AG10803 (cell line): ENCODE results near the gene ZNRF4.

Source experiments
- DNase-seq: peaks from one replicate; pipeline ENCODE4 v3.0.0; 2010; ENCODE audit warnings: low read depth
- H3K4me3 ChIP-seq: 2 replicates; pipeline ENCODE4 v1.5.1; 2011; ENCODE audit warnings: mild to moderate bottlenecking, low read length, control low read depth
- TF ChIP-seq, protein P1 (sequence below): conservative IDR thresholded peaks from 2 replicates; pipeline ENCODE4 v1.5.1; 2011; ENCODE audit warnings: mild to moderate bottlenecking, low read length, control low read depth, inconsistent platforms

ZNRF4 gene

DNA sequence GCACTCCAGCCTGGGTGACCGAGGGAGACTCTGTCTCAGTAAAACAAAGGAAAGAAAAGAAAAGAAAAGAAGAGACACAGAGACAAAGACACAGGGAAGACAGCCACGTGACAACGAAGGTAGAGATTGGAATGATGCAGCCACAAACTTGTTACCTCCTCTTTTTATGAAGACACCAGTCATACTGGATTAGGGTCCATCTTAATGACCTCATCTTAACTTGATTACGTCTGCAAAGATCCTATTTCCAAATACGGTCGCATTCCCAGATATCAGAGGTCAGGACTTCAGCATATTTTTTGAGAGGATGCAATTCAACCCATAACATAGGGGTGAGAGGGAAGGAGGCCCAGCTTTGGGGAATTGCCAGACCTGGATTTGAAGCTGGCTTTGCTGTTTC lies 4.1 kb downstream of the ZNRF4 start:
- TF ChIP-seq, protein P1, sequence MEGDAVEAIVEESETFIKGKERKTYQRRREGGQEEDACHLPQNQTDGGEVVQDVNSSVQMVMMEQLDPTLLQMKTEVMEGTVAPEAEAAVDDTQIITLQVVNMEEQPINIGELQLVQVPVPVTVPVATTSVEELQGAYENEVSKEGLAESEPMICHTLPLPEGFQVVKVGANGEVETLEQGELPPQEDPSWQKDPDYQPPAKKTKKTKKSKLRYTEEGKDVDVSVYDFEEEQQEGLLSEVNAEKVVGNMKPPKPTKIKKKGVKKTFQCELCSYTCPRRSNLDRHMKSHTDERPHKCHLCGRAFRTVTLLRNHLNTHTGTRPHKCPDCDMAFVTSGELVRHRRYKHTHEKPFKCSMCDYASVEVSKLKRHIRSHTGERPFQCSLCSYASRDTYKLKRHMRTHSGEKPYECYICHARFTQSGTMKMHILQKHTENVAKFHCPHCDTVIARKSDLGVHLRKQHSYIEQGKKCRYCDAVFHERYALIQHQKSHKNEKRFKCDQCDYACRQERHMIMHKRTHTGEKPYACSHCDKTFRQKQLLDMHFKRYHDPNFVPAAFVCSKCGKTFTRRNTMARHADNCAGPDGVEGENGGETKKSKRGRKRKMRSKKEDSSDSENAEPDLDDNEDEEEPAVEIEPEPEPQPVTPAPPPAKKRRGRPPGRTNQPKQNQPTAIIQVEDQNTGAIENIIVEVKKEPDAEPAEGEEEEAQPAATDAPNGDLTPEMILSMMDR: no peak
- no peak overlapping the region for H3K4me3 ChIP-seq
- DNase-seq: no peak

DNA sequence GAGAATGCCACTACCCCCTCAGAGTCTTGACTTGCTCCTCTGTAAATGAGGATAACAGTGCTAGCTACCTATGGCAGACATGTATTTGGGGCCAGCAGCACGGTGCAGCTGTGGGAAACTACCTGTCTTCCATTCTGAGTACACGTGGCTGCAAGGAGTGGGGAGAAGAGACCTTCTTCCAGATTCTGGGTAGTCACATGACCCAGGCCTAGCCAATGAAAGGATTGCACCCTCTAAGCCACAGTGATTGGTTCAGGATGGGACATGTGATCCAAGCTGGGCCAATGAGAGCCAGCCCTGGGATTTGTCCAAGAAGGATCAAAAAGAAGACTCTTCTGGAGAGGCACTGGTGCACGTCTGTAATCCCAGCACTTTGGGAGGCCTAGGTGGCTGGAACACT lies 5.5 kb downstream of the ZNRF4 start:
- no peak overlapping the region for H3K4me3 ChIP-seq
- no peak for DNase-seq
- TF ChIP-seq, protein P1: no peak

DNA sequence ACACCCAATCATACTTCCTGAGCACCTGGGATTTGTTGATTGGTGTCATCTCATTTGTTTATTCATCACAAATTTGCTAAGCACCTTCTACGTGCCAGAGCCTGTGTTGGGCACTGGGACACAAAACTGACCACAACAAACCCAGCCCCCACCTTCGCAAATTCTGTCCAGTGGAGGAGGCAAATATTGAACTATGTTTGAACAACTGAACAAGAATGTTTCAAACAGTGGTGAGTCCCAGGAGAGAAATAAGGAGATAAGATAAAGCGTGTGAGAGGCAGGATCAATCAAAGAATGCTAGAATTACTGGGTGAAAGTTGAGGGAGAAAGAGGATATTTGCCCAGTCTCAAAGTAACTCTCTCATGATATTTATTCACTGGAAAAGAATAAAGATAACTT lies 8.7 kb downstream of the ZNRF4 start:
- no peak overlapping the region for H3K4me3 ChIP-seq
- no peak for DNase-seq
- TF ChIP-seq, protein P1: no peak

DNA sequence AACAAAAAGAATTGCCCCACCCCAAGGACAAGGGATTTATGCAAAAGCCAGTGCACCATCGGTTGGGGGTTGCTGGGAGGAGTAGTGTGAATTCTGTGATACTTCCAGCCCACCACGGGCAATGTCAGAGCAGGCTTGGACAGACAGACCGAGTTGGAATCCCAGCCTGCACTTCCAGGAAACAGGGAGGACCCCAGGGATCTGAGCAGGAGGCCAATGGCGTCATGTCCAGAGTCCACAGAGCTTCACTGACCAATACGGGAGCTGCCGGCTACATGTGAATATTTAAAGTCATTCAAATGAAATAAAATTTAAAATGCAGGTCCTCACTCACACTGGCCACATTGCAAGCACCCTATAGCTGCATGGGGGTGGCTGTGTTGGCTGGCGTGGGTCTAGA lies 10.9 kb downstream of the ZNRF4 start:
- TF ChIP-seq, protein P1: no peak
- no peak for DNase-seq
- H3K4me3 ChIP-seq: no peak overlapping the region

DNA sequence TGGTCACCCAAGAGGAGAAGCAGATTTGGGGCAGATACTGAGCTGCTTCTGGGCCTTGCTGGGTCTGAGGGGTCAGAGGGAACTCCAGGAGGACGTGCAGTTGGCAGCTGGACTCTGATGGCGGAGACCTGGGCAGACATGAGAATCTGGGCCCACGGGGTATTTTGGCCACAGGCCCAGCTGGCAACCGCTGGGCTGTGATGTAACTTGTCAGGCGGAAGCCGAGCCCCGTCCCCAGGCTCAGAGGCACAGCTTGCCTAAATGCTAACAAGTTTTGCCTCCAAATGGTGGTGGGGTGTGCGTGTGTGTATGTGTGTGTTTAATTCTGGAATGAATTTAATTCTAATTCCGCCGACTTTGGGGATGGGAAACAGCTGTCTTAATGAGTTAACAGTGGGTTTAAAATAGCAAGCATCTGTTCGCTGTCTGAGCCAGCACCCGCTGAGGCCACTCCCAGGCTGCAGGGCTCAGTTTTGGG lies 11.6 kb downstream of the ZNRF4 start:
- DNase-seq: no peak
- TF ChIP-seq, protein P1: no peak
- H3K4me3 ChIP-seq: no peak overlapping the region

DNA sequence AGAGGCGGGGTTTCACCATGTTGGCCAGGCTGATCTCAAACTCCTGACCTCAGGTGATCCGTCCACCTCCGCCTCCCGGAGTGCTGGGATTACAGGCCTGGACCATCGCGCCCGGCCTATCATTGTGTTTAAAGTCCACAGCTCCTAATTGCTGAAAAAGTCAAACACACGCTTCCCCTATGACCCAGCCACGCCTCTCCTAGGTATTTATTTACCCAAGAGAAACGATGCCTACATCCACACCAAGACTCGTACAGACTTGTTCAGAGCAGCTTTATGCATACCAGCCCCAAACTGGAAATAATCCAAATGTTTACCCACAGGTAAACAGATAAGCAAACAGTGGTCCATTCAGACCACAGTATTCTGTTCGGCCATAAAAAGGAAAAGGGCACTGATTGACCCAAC lies 15.1 kb downstream of the ZNRF4 start:
- TF ChIP-seq, protein P1: no peak
- H3K4me3 ChIP-seq: no peak overlapping the region
- no peak for DNase-seq

DNA sequence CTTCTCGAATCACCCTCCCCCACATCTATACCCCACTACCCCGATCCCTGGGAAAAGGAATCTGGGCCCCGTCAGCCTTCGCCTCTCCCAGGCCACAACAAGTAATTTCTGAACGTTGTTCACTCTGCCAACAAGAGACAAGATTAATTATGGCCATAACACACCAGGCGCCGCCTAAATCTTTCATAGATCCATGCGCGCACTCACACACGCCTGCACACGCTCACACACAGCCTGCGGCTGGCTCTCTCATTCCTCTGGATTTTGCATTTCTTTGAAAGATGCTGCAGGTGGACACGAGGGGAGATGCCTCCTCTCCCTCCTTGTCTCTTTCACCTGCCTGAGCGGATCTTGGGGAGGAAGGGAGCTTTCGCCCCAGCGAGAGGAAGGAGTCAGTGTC lies 17.1 kb downstream of the ZNRF4 start:
- no peak for DNase-seq

More for the DNA sequence above, 17.1 kb downstream of the ZNRF4 start:
- TF ChIP-seq, protein P1: no peak
- no peak overlapping the region for H3K4me3 ChIP-seq
